IMR-90 (cell line): ENCODE results near the gene AKNA.

Experiments
- CTCF ChIP-seq: conservative IDR thresholded peaks from 2 replicates; pipeline ENCODE4 v1.5.1; 2012; ENCODE audit warnings: mild to moderate bottlenecking, low read depth, low read length, improper control_type of control experiment
- FOS ChIP-seq: fragments of 150-350 bp; IDR thresholded peaks from 2 replicates; pipeline ENCODE4 v1.6.1; 2016; ENCODE audit warnings: low read depth, low read length
- MAFK ChIP-seq: IDR thresholded peaks from 2 replicates; pipeline ENCODE4 v1.6.1; 2012; ENCODE audit warnings: low read depth, low read length, improper control_type of control experiment
- MAZ ChIP-seq: IDR thresholded peaks from 2 replicates; pipeline ENCODE4 v1.6.1; 2012; ENCODE audit warnings: low read depth, mild to moderate bottlenecking, low read length, improper control_type of control experiment, moderate library complexity, borderline replicate concordance
- NFE2L2 ChIP-seq: fragments of 150-350 bp; IDR thresholded peaks from 2 replicates; pipeline ENCODE4 v1.6.1; 2016; ENCODE audit warnings: low read depth, mild to moderate bottlenecking, low read length
- POLR2A ChIP-seq: IDR thresholded peaks from 2 replicates; pipeline ENCODE4 v1.6.1; 2012; ENCODE audit warnings: mild to moderate bottlenecking, low read depth, low read length
- RCOR1 ChIP-seq: IDR thresholded peaks from 2 replicates; pipeline ENCODE4 v1.6.1; 2012; ENCODE audit warnings: mild to moderate bottlenecking, low read length, improper control_type of control experiment; ENCODE audit not compliant: insufficient replicate concordance
- USF2 ChIP-seq: fragments of 150-350 bp; IDR thresholded peaks from 2 replicates; pipeline ENCODE4 v1.6.1; 2017; ENCODE audit warnings: mild to moderate bottlenecking, antibody characterized with exemption, low read length, low read depth

GRCh38 chr9:114321759-114322158, 66.0 kb downstream of the AKNA start:
- TF ChIP-seq USF2 (no peak), CTCF (no peak), RCOR1 (no peak), POLR2A (no peak), MAFK (no peak), MAZ (no peak), NFE2L2 (no peak), FOS (peak; percentile 64)
